HG02642 (cell line): Measurements from ENCODE around the gene DDA1.
"Not testable (repeated sequence)": the region's sequence is repeated elsewhere in the genome, so short reads cannot be mapped to it uniquely, and the experiment has no call there.

Experiments
- ATAC-seq: cut with Tn5 transposase; IDR thresholded peaks from one replicate; pipeline ENCODE4 v1.9.1; 2021; ENCODE audit warnings: mild to moderate bottlenecking; ENCODE audit not compliant: unreplicated experiment, poor library complexity

DDA1 gene

GRCh38 chr19:17286263-17286662 lies 23.1 kb upstream of the DDA1 start:
- no peak for ATAC-seq

- ATAC-seq: no peak
Observed at GRCh38 chr19:17286752-17287151, 22.6 kb upstream of the DDA1 start.

GRCh38 chr19:17289489-17289888 lies 19.9 kb upstream of the DDA1 start:
- peak; percentile 44 for ATAC-seq

GRCh38 chr19:17292301-17293074 lies 16.9 kb upstream of the DDA1 start:
- peak; percentile 78 for ATAC-seq

- ATAC-seq: no peak
Observed at GRCh38 chr19:17293605-17294004, 15.8 kb upstream of the DDA1 start.

- no peak for ATAC-seq
Observed at GRCh38 chr19:17294051-17294891, 15.1 kb upstream of the DDA1 start.

- not testable (repeated sequence) for ATAC-seq
Observed at GRCh38 chr19:17295551-17295950, 13.8 kb upstream of the DDA1 start.

GRCh38 chr19:17296273-17296672 lies 13.1 kb upstream of the DDA1 start:
- no peak for ATAC-seq

GRCh38 chr19:17296976-17297375 lies 12.4 kb upstream of the DDA1 start:
- no peak for ATAC-seq

- ATAC-seq: no peak
Observed at GRCh38 chr19:17300992-17301619, 8.3 kb upstream of the DDA1 start.

- ATAC-seq: no peak
Observed at GRCh38 chr19:17302391-17303166, 6.8 kb upstream of the DDA1 start.

- peak; percentile 60 for ATAC-seq
Observed at GRCh38 chr19:17303167-17303939, 6.0 kb upstream of the DDA1 start, which contains the start of gene ABHD8. Gene ABHD8 (minus strand): TSS chr19:17303425. CDS start chr19:17301616, 1,809 bp downstream.

- ATAC-seq: no peak
Observed at GRCh38 chr19:17303940-17304267, 5.5 kb upstream of the DDA1 start.

- no peak for ATAC-seq
Observed at GRCh38 chr19:17304386-17305215, 4.8 kb upstream of the DDA1 start.

- no peak for ATAC-seq
Observed at GRCh38 chr19:17305216-17305516, 4.2 kb upstream of the DDA1 start.

GRCh38 chr19:17305517-17306284 lies 3.7 kb upstream of the DDA1 start, which contains the start of gene MRPL34:
Gene MRPL34 (plus strand): TSS chr19:17305872. CDS start chr19:17305893, 21 bp downstream.
- ATAC-seq: peak; percentile 71

GRCh38 chr19:17306285-17306714 lies 3.1 kb upstream of the DDA1 start:
- no peak for ATAC-seq

GRCh38 chr19:17307876-17308377 lies 1.4 kb upstream of the DDA1 start:
- ATAC-seq: no peak
